HG02852 (cell line): ENCODE results near the gene ROGDI.

Experiments used
- ATAC-seq: cut with Tn5 transposase; IDR thresholded peaks from one replicate; pipeline ENCODE4 v1.9.1; 2021; ENCODE audit warnings: mild to moderate bottlenecking, moderate library complexity; ENCODE audit not compliant: unreplicated experiment

Gene ROGDI, protein sequence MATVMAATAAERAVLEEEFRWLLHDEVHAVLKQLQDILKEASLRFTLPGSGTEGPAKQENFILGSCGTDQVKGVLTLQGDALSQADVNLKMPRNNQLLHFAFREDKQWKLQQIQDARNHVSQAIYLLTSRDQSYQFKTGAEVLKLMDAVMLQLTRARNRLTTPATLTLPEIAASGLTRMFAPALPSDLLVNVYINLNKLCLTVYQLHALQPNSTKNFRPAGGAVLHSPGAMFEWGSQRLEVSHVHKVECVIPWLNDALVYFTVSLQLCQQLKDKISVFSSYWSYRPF

GRCh38 chr16:4801962-4802658 is at the start of gene ROGDI:
ROGDI (minus strand) TSS chr16:4802633; CDS start chr16:4802571, 62 bp downstream.
- peak; percentile 57 for ATAC-seq

DNA sequence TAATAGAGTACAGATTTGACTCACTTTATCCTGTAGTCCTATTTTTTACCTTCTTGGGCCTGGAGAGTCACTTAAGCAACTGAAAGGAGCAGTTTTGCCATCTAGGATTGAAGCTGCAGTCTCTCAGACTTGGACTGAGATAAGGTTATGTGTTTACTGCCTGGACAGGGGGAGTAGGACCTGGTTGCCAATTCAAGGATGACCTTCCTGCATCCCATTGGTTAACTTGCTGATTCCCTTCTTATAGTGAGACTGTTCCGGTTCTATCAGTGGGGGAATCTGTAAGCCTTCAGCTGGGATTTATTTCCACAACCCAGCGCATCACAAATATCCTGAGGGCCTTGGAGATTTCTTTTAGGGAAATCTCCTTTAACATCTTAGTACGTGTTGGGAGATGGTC is 47.8 kb upstream of the ROGDI start:
- no peak for ATAC-seq

GRCh38 chr16:4847774-4848587 is 45.5 kb upstream of the ROGDI start:
- peak; percentile 20 for ATAC-seq

- ATAC-seq = peak; percentile 87
These were observed 44.7 kb upstream of the ROGDI start, which contains the start of the genes GLYR1 and UBN1 for GRCh38 chr16:4846901-4847773. GLYR1 (minus strand) TSS chr16:4847288; CDS start chr16:4847265, 23 bp downstream. UBN1 (plus strand) TSS chr16:4847481; CDS start chr16:4852918, 5,437 bp downstream.

- peak; percentile 36 for ATAC-seq
These were observed 44.1 kb upstream of the ROGDI start for GRCh38 chr16:4846503-4846900.

DNA sequence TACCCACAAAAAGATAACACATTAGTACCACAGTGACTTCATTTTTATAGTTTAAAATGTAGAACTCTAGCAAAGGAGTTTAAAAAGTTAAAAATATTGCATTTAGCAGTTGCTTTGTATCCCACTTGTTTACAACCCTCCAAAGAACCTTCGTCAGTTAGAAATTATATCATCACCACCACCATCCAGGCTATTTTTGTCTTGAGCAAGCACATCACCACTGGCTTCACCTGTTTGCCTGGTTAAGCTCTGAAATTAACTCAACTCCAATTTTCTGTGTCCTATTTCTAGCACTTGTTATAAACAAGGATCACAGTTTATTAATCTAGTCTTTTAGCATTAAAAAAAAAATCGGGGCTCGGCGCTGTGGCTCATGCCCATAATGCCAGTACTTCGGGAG is 38.6 kb upstream of the ROGDI start:
- ATAC-seq = no peak

GRCh38 chr16:4839942-4840341 is 37.5 kb upstream of the ROGDI start:
- ATAC-seq = no peak

GRCh38 chr16:4837733-4838501 is 35.5 kb upstream of the ROGDI start:
- no peak for ATAC-seq

- ATAC-seq = no peak
These were observed 34.3 kb upstream of the ROGDI start for GRCh38 chr16:4836727-4837126.

DNA sequence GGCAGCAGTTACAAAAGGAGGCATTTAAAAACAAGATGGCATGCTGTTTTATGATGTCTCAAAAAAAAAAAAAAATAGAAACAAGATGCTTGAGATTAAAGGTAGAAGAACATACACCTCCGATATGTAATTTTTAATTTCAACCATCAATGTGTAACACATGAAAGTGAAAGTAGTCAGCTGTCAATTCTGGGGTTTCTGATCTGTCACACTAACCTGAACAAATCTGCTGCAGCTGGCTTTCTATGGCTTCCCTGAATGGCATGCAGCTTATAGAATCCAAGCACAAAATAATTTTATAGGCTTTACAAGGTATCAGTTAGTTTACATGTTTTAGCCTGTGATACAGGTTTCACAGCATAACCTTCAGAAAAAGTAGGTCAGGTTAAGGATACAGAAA is 31.2 kb upstream of the ROGDI start:
- ATAC-seq = no peak

- no peak for ATAC-seq
These were observed 30.4 kb upstream of the ROGDI start for GRCh38 chr16:4832698-4833343.

DNA sequence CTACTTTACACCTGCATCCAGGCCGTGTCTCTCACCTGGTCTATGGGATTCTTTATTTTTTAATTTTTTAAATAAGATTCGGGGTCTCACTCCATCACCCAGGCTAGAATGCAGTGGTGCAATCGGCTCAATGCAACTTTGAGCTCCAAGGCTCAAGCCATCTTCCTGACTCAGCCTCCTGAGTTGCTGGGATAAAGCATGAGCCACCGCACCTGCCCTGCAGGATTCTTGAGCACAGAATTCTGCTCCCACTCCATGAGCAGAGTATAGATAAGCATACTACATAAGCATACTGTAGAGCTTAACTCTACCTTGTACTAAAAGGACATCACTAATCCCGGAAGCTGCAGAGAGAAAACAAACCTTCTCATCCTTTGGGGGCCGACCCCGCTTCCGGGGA is 29.2 kb upstream of the ROGDI start:
- no peak for ATAC-seq

DNA sequence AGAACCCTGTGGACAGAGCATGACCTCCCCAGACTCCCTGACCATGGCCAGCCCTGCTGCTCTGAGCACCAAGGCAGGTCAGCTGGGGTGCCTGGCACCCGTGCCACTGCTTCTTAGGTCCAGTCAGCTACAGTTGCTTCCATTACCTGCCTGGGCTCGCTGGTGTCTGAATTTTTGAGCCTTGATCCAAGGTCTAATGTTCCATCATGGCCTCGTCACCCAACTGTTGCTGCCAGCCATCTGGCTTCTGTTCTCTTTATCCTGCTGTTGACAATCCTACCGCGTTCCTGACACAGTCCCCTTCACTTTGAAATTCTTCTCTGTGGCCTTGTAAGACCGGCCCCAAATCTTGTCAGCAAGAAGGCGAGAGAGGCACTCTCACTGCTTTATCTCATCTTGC is 28.0 kb upstream of the ROGDI start:
- ATAC-seq = no peak

- no peak for ATAC-seq
These were observed 26.3 kb upstream of the ROGDI start for GRCh38 chr16:4828567-4829321.

- ATAC-seq = no peak
These were observed 24.5 kb upstream of the ROGDI start for GRCh38 chr16:4826980-4827379.

DNA sequence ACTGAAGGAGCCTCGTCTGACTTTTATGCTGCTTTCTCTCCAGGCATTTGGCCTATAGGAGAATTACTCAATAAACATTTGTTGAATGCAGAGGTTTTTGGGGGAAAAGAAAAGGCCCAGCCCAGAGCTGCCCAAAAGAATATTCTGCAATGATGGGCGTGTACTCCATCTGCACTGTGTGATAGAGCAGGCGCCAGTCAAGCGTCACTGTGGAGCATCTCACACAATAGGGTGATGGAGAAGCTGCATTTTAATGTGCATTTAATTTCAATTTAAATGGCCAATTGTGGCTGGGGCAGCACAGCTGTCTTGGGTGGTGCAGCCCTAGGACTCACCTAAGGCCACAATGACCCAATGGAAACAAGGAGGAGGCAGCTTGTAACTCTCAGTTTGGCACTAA is 24.1 kb upstream of the ROGDI start:
- no peak for ATAC-seq

- ATAC-seq = no peak
These were observed 22.8 kb upstream of the ROGDI start for GRCh38 chr16:4825196-4825595.

DNA sequence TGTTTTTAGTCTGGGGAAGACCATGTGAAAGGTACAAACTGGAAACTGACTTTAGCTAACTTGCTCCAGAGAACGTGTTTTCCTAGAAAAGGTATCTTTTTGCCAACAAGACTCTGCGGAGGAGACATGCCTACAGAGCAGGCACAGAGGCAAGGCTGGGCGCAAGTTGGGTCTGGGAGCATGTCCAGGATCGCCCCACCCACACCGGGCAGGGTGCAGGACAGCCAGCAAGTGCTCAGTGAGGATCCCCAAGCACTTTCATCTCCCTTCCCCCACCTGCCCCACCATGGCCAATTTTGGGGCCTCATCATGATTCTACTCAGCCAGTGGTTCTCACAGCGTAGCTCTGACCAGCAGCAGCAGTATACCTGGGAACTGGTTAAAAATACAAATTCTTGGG is 18.2 kb upstream of the ROGDI start:
- ATAC-seq = no peak
